Caco-2 (cell line): Measurements from ENCODE around the gene SOD3. TPM values are rescaled to one million over a fixed set of nuclear protein-coding genes. Genes with fewer than 3 reads are reported as not detected.
A peak's percentile ranks its signal among the peaks of the same experiment; 100 is the strongest.

Experiments used
- Bru-seq: library from RNA; stranded (reverse); fragments of 400-500 nt; gene quantifications from one replicate; lab custom pipeline; 2021; lab: Mats Ljungman, UMichigan
- BruChase-seq, 2 experiments: library from RNA; stranded (reverse); fragments of 400-500 nt; gene quantifications; one replicate each; lab custom pipeline; 2021; lab: Mats Ljungman, UMichigan
- BruUV-seq: library from RNA; stranded (reverse); fragments of 400-500 nt; replicated peaks from 2 replicates; lab custom pipeline; 2021; lab: Mats Ljungman, UMichigan
- CTCF ChIA-PET: fragments of 300-600 bp; sonication (Branson Sonifier 250); formaldehyde crosslinking; loops from one replicate; lab custom pipeline; 2022; ENCODE audit warnings: antibody characterized with exemption; lab: Charles Lee
- POLR2A ChIA-PET: fragments of 300-600 bp; sonication (Branson Sonifier 250); formaldehyde crosslinking; loops from one replicate; lab custom pipeline; 2022; ENCODE audit warnings: antibody characterized with exemption; lab: Charles Lee
- DNase-seq, 2 experiments: peaks; one replicate each; pipeline versions ENCODE4 v3.0.0 to v3.0.0-alpha.2; 2020 to 2022
- H3K27me3 ChIP-seq: replicated peaks from 2 replicates; pipeline ENCODE4 v1.6.0; 2011; ENCODE audit warnings: low read length; ENCODE audit not compliant: control insufficient read depth, insufficient read depth
- H3K36me3 ChIP-seq: 2 replicates; pipeline ENCODE4 v1.5.1; 2011; ENCODE audit warnings: low read length; ENCODE audit not compliant: control insufficient read depth, insufficient read depth
- H3K4me1 ChIP-seq: fragments of 250-450 bp; sonication (Bioruptor Pico); 2 replicates; pipeline ENCODE4 v1.5.1; 2020; ENCODE audit warnings: mild to moderate bottlenecking
- H3K4me3 ChIP-seq: 2 replicates; pipeline ENCODE4 v1.5.1; 2011; ENCODE audit warnings: low read depth, mild to moderate bottlenecking, control low read depth, low read length
- H3K9me3 ChIP-seq: fragments of 250-450 bp; sonication (Bioruptor Pico); 2 replicates; pipeline ENCODE4 v1.5.1; 2020; ENCODE audit warnings: mild to moderate bottlenecking, moderate library complexity
- H3K27ac Mint-ChIP-seq: one replicate; pipeline ENCODE4 v1.8.0; 2022; ENCODE audit warnings: mixed read lengths; ENCODE audit not compliant: unreplicated experiment
- H3K27me3 Mint-ChIP-seq: one replicate; pipeline ENCODE4 v1.8.0; 2022; ENCODE audit warnings: mixed read lengths; ENCODE audit not compliant: insufficient read depth, unreplicated experiment
- H3K36me3 Mint-ChIP-seq: one replicate; pipeline ENCODE4 v1.8.0; 2022; ENCODE audit warnings: mild to moderate bottlenecking, mixed read lengths; ENCODE audit not compliant: insufficient read depth, unreplicated experiment
- H3K4me1 Mint-ChIP-seq: one replicate; pipeline ENCODE4 v1.8.0; 2022; ENCODE audit warnings: low read depth, mixed read lengths; ENCODE audit not compliant: unreplicated experiment
- H3K4me3 Mint-ChIP-seq: one replicate; pipeline ENCODE4 v1.8.0; 2022; ENCODE audit warnings: mild to moderate bottlenecking, moderate library complexity, mixed read lengths; ENCODE audit not compliant: unreplicated experiment
- H3K9me3 Mint-ChIP-seq: one replicate; pipeline ENCODE4 v1.8.0; 2022; ENCODE audit warnings: mixed read lengths; ENCODE audit not compliant: unreplicated experiment
- CTCF ChIP-seq, 2 experiments: fragments of 200-600 bp in 1 of 2; IDR thresholded peaks; 1 replicate in 1 of 2; 2 replicates in 1 of 2; pipeline versions ENCODE4 v1.5.1 to v1.8.0; 2011 to 2022; ENCODE audit warnings: antibody characterized with exemption in 1 of 2, control low read depth in 1 of 2, inconsistent platforms in 1 of 2, low read depth in 1 of 2, low read length in 1 of 2, mild to moderate bottlenecking in 1 of 2, moderate library complexity in 1 of 2; ENCODE audit not compliant: insufficient read depth in 1 of 2, severe bottlenecking in 1 of 2, unreplicated experiment in 1 of 2
- intact Hi-C: fragments of 100-400 bp; cut with micrococcal nuclease; formaldehyde crosslinking; loops from one replicate; pipeline ENCODE4 v1.10.0; 2022; ENCODE audit not compliant: unreplicated experiment
- long read RNA-seq: library from polyadenylated mRNA; stranded (forward); transcript quantifications from one replicate; pipeline ENCODE4 v2.0.0, GENCODE V29; 2022
- total RNA-seq: library from RNA; stranded (reverse); gene quantifications from 2 replicates; pipeline ENCODE4 v1.2.3, GENCODE V29; 2022

The SOD3 gene
- total RNA-seq (3.8 and 6.6 TPM in 2 replicates), Bru-seq, nascent RNA (percentile 37 among the genes with signal in this experiment), BruChase-seq, experiment 1, labeled RNA remaining after a 2-hour chase (percentile 28 among the genes with signal in this experiment), BruChase-seq, experiment 2, labeled RNA remaining after a 6-hour chase (percentile 40 among the genes with signal in this experiment)
- long read RNA-seq, transcript SOD3-201 (2 exons, 1,526 nt) = major isoform, 16 of 20 reads
- long read RNA-seq, partial matches to known transcripts = 0 of 20 reads
- long read RNA-seq, other reads (novel, unspliced or antisense) = 4 of 20 reads

GRCh38 chr4:24794916-24795665 lies at the start of gene SOD3:
Gene SOD3, plus strand, starts transcription at chr4:24795573. Its CDS starts 3,949 bp downstream, at chr4:24799522.
- H3K36me3 Mint-ChIP-seq = no peaks in the 10 kb centered on the region
- no peak for TF ChIP-seq CTCF (IDR thresholded peaks at IDR 0.05; ENCODE audit: insufficient read depth in 1 of 2, low read depth in 1 of 2, low read length in 1 of 2, severe bottlenecking in 1 of 2, unreplicated experiment in 1 of 2)
- no peaks in the 10 kb centered on the region for H3K27me3 Mint-ChIP-seq
- peak within 1 kb of the TSS; percentile 63 for H3K4me3 Mint-ChIP-seq
- peak within 1 kb of the TSS; percentile 15; the same call in 1 of the 2 replicates for H3K4me3 ChIP-seq
- no peaks in the 10 kb centered on the region for H3K27me3 ChIP-seq
- ChIA-PET POLR2A (no interaction called here), CTCF (no interaction called here)
- DNase-seq = peak; percentile 63 to 66
- peak within 1 kb of the TSS; percentile 82 for H3K27ac Mint-ChIP-seq
- peaks cover 18% of the 10 kb centered on the region for H3K4me1 ChIP-seq
- H3K9me3 ChIP-seq = no peaks in the 10 kb centered on the region
- peaks cover 14% of the 10 kb centered on the region for H3K4me1 Mint-ChIP-seq
- no TSS peak for BruUV-seq
- intact Hi-C loops = loop anchor here (5.0 to 10.0 kb wide), 2 partner anchors 210 to 308 kb away; partner anchors contain the start of gene DHX15
- H3K9me3 Mint-ChIP-seq = no peaks in the 10 kb centered on the region
- no peaks in the 10 kb centered on the region for H3K36me3 ChIP-seq

- Mint-ChIP-seq H3K27ac (no peak overlapping the region), H3K36me3 (no peaks in the 10 kb centered on the region), H3K9me3 (no peaks in the 10 kb centered on the region), H3K4me3 (no peak overlapping the region), H3K4me1 (no peaks in the 10 kb centered on the region), H3K27me3 (no peaks in the 10 kb centered on the region)
- H3K27me3 ChIP-seq = no peaks in the 10 kb centered on the region; the same call in 1 of the 2 replicates
- CTCF ChIA-PET = no interaction called here
- TF ChIP-seq CTCF (IDR thresholded peaks at IDR 0.05; ENCODE audit: insufficient read depth in 1 of 2, low read depth in 1 of 2, low read length in 1 of 2, severe bottlenecking in 1 of 2, unreplicated experiment in 1 of 2) = no peak
- no peak overlapping the region for H3K4me3 ChIP-seq
- DNase-seq = no peak
- POLR2A ChIA-PET = no interaction called here
- intact Hi-C loops = no loop called here
- BruUV-seq = no TSS peak
- H3K4me1 ChIP-seq = no peaks in the 10 kb centered on the region
- no peaks in the 10 kb centered on the region for H3K36me3 ChIP-seq
- H3K9me3 ChIP-seq = no peaks in the 10 kb centered on the region
Observed at GRCh38 chr4:24747234-24747975, 48.0 kb upstream of the SOD3 start.

- Mint-ChIP-seq H3K27ac (no peak overlapping the region), H3K4me1 (no peaks in the 10 kb centered on the region), H3K36me3 (no peaks in the 10 kb centered on the region), H3K27me3 (no peaks in the 10 kb centered on the region), H3K4me3 (no peak overlapping the region), H3K9me3 (no peaks in the 10 kb centered on the region)
- intact Hi-C loops = no loop called here
- Histone ChIP-seq H3K4me3 (no peak overlapping the region), H3K36me3 (no peaks in the 10 kb centered on the region), H3K4me1 (no peaks in the 10 kb centered on the region), H3K27me3 (no peaks in the 10 kb centered on the region; the same call in 1 of the 2 replicates), H3K9me3 (no peaks in the 10 kb centered on the region)
- ChIA-PET CTCF (no interaction called here), POLR2A (no interaction called here)
- TF ChIP-seq CTCF (IDR thresholded peaks at IDR 0.05; ENCODE audit: insufficient read depth in 1 of 2, low read depth in 1 of 2, low read length in 1 of 2, severe bottlenecking in 1 of 2, unreplicated experiment in 1 of 2) = no peak
- BruUV-seq = no TSS peak
- no peak for DNase-seq
Observed at GRCh38 chr4:24748023-24748422, 47.4 kb upstream of the SOD3 start.
